Ishikawa (cell line): ENCODE data around the gene HSPA1L.
A peak's percentile ranks its signal among the peaks of the same experiment; 100 is the strongest.

Experiments
- CEBPB ChIP-seq: IDR thresholded peaks from 2 replicates; pipeline ENCODE4 v1.6.1; 2012
- CREB1 ChIP-seq: IDR thresholded peaks from 2 replicates; pipeline ENCODE4 v1.6.1; 2012; ENCODE audit warnings: low read depth
- EGR1 ChIP-seq: IDR thresholded peaks from 2 replicates; pipeline ENCODE4 v1.6.1; 2012
- EP300 ChIP-seq: IDR thresholded peaks from 2 replicates; pipeline ENCODE4 v1.6.1; 2012; ENCODE audit warnings: borderline replicate concordance
- FOXM1 ChIP-seq: IDR thresholded peaks from 2 replicates; pipeline ENCODE4 v1.6.1; 2012; ENCODE audit warnings: low read depth, borderline replicate concordance
- NFIC ChIP-seq: IDR thresholded peaks from 2 replicates; pipeline ENCODE4 v1.6.1; 2012
- RAD21 ChIP-seq: IDR thresholded peaks from 2 replicates; pipeline ENCODE4 v1.6.1; 2012; ENCODE audit warnings: low read depth
- TAF1 ChIP-seq: IDR thresholded peaks from 2 replicates; pipeline ENCODE4 v1.6.1; 2012; ENCODE audit warnings: low read depth, mild to moderate bottlenecking
- TCF12 ChIP-seq: IDR thresholded peaks from 2 replicates; pipeline ENCODE4 v1.6.1; 2012; ENCODE audit warnings: low read depth
- TEAD4 ChIP-seq: IDR thresholded peaks from 2 replicates; pipeline ENCODE4 v1.6.1; 2012
- USF1 ChIP-seq: IDR thresholded peaks from 2 replicates; pipeline ENCODE4 v1.6.1; 2012
- YY1 ChIP-seq: IDR thresholded peaks from 2 replicates; pipeline ENCODE4 v1.6.1; 2012; ENCODE audit warnings: low read depth
- ZBTB7A ChIP-seq: IDR thresholded peaks from 2 replicates; pipeline ENCODE4 v1.6.1; 2012; ENCODE audit warnings: low read depth
- TF ChIP-seq, protein P1 (sequence below): IDR thresholded peaks from 2 replicates; pipeline ENCODE4 v1.6.1; 2012; ENCODE audit warnings: low read depth, mild to moderate bottlenecking
- TF ChIP-seq, protein P2 (sequence below): IDR thresholded peaks from 2 replicates; pipeline ENCODE4 v1.6.1; 2012

Gene HSPA1L

DNA sequence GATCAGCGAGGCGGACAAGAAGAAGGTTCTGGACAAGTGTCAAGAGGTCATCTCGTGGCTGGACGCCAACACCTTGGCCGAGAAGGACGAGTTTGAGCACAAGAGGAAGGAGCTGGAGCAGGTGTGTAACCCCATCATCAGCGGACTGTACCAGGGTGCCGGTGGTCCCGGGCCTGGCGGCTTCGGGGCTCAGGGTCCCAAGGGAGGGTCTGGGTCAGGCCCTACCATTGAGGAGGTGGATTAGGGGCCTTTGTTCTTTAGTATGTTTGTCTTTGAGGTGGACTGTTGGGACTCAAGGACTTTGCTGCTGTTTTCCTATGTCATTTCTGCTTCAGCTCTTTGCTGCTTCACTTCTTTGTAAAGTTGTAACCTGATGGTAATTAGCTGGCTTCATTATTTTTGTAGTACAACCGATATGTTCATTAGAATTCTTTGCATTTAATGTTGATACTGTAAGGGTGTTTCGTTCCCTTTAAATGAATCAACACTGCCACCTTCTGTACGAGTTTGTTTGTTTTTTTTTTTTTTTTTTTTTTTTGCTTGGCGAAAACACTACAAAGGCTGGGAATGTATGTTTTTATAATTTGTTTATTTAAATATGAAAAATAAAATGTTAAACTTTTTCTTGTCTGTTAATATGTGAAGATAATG, 14.7 kb upstream of the HSPA1L start:
- no peak for TF ChIP-seq TCF12
- no peak for TF ChIP-seq YY1
- peak; percentile 72 for TF ChIP-seq RAD21
- TF ChIP-seq NFIC, result no peak

- TF ChIP-seq NFIC, result peak; percentile 12; the same call in 1 of the 2 replicates
- no peak for TF ChIP-seq USF1
- TF ChIP-seq TEAD4, result no peak
- no peak for TF ChIP-seq YY1
- 0 out of 2 replicates have a peak, but pooled peaks have one; percentile 24 for TF ChIP-seq CREB1
- no peak for TF ChIP-seq RAD21
- TF ChIP-seq, protein P1, sequence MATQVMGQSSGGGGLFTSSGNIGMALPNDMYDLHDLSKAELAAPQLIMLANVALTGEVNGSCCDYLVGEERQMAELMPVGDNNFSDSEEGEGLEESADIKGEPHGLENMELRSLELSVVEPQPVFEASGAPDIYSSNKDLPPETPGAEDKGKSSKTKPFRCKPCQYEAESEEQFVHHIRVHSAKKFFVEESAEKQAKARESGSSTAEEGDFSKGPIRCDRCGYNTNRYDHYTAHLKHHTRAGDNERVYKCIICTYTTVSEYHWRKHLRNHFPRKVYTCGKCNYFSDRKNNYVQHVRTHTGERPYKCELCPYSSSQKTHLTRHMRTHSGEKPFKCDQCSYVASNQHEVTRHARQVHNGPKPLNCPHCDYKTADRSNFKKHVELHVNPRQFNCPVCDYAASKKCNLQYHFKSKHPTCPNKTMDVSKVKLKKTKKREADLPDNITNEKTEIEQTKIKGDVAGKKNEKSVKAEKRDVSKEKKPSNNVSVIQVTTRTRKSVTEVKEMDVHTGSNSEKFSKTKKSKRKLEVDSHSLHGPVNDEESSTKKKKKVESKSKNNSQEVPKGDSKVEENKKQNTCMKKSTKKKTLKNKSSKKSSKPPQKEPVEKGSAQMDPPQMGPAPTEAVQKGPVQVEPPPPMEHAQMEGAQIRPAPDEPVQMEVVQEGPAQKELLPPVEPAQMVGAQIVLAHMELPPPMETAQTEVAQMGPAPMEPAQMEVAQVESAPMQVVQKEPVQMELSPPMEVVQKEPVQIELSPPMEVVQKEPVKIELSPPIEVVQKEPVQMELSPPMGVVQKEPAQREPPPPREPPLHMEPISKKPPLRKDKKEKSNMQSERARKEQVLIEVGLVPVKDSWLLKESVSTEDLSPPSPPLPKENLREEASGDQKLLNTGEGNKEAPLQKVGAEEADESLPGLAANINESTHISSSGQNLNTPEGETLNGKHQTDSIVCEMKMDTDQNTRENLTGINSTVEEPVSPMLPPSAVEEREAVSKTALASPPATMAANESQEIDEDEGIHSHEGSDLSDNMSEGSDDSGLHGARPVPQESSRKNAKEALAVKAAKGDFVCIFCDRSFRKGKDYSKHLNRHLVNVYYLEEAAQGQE, result no peak
- no peak for TF ChIP-seq TCF12
- TF ChIP-seq EGR1, result no peak
- no peak for TF ChIP-seq ZBTB7A
- TF ChIP-seq, protein P2, sequence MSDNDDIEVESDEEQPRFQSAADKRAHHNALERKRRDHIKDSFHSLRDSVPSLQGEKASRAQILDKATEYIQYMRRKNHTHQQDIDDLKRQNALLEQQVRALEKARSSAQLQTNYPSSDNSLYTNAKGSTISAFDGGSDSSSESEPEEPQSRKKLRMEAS, result no peak; the same call in 1 of the 2 replicates
- TF ChIP-seq EP300, result no peak
- no peak for TF ChIP-seq CEBPB
- 0 out of 2 replicates have a peak, but pooled peaks have one; percentile 24 for TF ChIP-seq FOXM1
- TF ChIP-seq TAF1, result peak; percentile 85
These were observed 12.4 kb upstream of the HSPA1L start, which contains the start of gene HSPA1B for GRCh38 chr6:31827286-31828079. TSS of gene HSPA1B (plus strand) at chr6:31827738. CDS start at chr6:31827951, 213 bp downstream.

DNA sequence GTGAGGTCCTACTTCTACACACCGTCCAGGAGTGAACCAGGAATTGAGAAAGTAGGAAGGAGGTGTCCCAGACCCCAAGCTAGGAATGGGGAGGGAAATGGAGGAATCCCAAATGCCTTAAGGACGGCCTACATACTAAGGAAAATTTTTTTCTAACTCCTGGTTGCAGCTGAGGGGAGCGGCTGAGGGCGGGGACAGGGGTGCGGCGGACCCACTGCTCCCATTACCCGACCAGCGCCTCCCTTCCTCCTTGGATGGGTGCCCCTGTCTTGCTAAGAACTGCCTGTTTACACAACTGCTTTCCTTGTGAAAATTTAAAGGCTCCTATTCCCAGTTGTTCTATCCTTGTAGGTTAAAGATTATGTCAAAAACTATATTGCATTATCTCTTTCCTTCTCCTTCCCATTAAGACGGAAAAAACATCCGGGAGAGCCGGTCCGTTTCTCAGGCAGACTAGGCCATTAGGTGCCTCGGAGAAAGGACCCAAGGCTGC, 11.8 kb upstream of the HSPA1L start:
- TF ChIP-seq CEBPB, result no peak
- TF ChIP-seq EP300, result no peak
- no peak for TF ChIP-seq FOXM1
- peak; percentile 18; the same call in 1 of the 2 replicates for TF ChIP-seq TAF1
- TF ChIP-seq, protein P2, result peak; percentile 35
- no peak for TF ChIP-seq CREB1
- TF ChIP-seq NFIC, result peak; percentile 61
- no peak for TF ChIP-seq RAD21

DNA sequence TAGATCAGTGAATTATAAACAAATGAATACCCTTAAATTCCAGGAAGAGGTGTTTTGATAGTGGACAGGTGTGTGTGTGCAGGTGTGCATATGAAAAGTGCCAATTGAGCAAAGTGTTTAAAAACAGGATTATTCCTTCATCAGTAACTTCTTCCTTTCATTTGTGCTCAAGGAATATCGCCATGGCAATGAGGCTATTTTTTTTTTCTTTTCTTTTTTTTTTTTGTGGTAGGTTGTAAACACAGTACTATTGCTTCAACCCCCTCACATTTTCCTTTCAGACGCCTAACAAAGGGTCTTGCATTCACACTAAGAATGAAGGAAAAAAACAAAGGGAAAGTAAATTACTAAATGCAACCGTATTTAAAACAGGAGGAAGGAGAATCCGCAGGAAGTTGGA, 10.5 kb upstream of the HSPA1L start:
- TF ChIP-seq RAD21 (no peak), TEAD4 (no peak), EGR1 (no peak), NFIC (no peak), TCF12 (no peak), CEBPB (no peak), YY1 (no peak), ZBTB7A (no peak), USF1 (no peak)
- TF ChIP-seq, protein P1, result no peak

DNA sequence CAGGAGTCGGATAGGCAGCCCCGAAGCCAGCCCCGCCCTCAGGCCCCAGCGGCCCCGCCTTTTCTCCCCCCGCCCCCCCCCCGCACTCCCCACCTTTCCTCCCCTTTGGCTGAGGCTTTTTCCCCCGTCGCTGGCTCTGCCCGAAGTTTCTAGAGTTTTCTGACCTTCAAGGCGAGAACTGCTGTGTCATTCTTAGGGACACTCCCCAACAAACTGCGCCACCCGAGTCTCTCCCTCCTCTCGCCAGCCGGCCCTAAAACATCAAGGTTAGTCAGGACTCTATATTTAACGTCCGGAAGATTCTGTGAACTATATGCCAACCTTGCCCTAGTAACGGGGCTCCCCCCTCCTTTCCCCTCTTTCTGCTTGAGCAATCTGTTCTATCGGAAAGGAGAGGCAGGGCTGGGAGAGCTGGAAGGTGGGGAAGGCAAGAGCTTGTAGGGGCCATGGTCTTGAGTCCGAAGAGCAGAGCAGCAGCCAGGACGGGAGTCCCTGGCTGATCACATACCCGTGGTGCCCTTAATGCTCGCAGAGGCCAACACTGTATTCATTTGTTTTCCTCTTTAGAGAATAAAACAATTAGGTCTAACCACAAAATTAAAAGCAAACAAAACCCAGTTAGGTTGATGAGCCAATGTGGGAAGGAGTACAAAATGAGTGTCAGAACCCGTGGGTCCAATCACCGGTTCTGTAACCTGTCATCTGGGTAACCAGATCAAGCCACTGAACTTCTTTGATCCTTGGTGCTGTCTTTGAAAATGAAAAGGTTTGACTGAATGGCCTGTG, 7.1 kb upstream of the HSPA1L start:
- TF ChIP-seq TCF12 (no peak), ZBTB7A (no peak), TAF1 (peak; percentile 85)
- TF ChIP-seq, protein P2, result peak; percentile 69
